Fibroblast of lung (primary cell): ENCODE data around the gene CHN1. TPM values are rescaled to one million over a fixed set of nuclear protein-coding genes. Genes with fewer than 3 reads are reported as not detected.
A peak's percentile ranks its signal among the peaks of the same experiment; 100 is the strongest.

Experiments used
- DNase-seq, 2 donors: peaks; one replicate each; pipeline versions ENCODE4 v3.0.0 to v3.0.0-alpha.2; 2010; ENCODE audit warnings: low read depth in 2 of 2
- H2AFZ ChIP-seq: 2 replicates; pipeline ENCODE4 v1.5.1; 2012; ENCODE audit warnings: low read length, control low read depth, inconsistent platforms
- H3K27ac ChIP-seq: 2 replicates; pipeline ENCODE4 v1.5.1; 2011; ENCODE audit warnings: low read length, control low read depth; ENCODE audit not compliant: insufficient read depth
- H3K27me3 ChIP-seq: 2 replicates; pipeline ENCODE4 v1.5.1; 2011; ENCODE audit warnings: mild to moderate bottlenecking, low read length; ENCODE audit not compliant: control insufficient read depth, insufficient read depth
- H3K36me3 ChIP-seq: 2 replicates; pipeline ENCODE4 v1.5.1; 2011; ENCODE audit warnings: low read length; ENCODE audit not compliant: control insufficient read depth, insufficient read depth
- H3K4me1 ChIP-seq: 2 replicates; pipeline ENCODE4 v1.5.1; 2011; ENCODE audit warnings: low read length; ENCODE audit not compliant: control insufficient read depth, insufficient read depth; ENCODE audit errors: extremely low read depth
- H3K4me2 ChIP-seq: 2 replicates; pipeline ENCODE4 v1.5.1; 2011; ENCODE audit warnings: low read length, control low read depth; ENCODE audit not compliant: insufficient read depth; ENCODE audit errors: extremely low read depth
- H3K4me3 ChIP-seq, 4 experiments: fragments of 200-600 bp in 1 of 4; sonication (generic) in 1 of 4; replicated peaks in 1 of 4; 2 replicates each; pipeline ENCODE4 v1.5.1; 2011 to 2016; ENCODE audit warnings: low read length in 4 of 4, low read depth in 3 of 4, mild to moderate bottlenecking in 3 of 4, control low read depth in 2 of 4, inconsistent platforms in 1 of 4, mixed read lengths in 1 of 4; ENCODE audit not compliant: insufficient read depth in 1 of 4; ENCODE audit errors: control extremely low read depth in 1 of 4
- H3K79me2 ChIP-seq: 2 replicates; pipeline ENCODE4 v1.5.1; 2012; ENCODE audit warnings: mild to moderate bottlenecking, low read length, inconsistent platforms; ENCODE audit not compliant: control insufficient read depth, insufficient read depth
- H3K9ac ChIP-seq: 2 replicates; pipeline ENCODE4 v1.5.1; 2011; ENCODE audit warnings: mild to moderate bottlenecking, low read length, control low read depth; ENCODE audit not compliant: insufficient read depth
- H3K9me3 ChIP-seq: 2 replicates; pipeline ENCODE4 v1.5.1; 2012; ENCODE audit warnings: low read depth, low read length; ENCODE audit not compliant: control insufficient read depth, insufficient read depth
- H4K20me1 ChIP-seq: 2 replicates; pipeline ENCODE4 v1.5.1; 2011; ENCODE audit warnings: low read length; ENCODE audit not compliant: control insufficient read depth, insufficient read depth; ENCODE audit errors: extremely low read depth
- EZH2 ChIP-seq: IDR thresholded peaks from 2 replicates; pipeline ENCODE4 v1.5.1; 2012; ENCODE audit warnings: low read length, control low read depth, mild to moderate bottlenecking; ENCODE audit errors: missing control alignments
- polyA plus RNA-seq, 2 donors: library from polyadenylated mRNA; depleted of rRNA in 1 of 2; stranded (reverse) in 1 of 2; unstranded in 1 of 2; fragments of >200 nt; gene quantifications; 2 replicates each; pipeline ENCODE4 v1.2.1, GENCODE V29; 2011 to 2012; ENCODE audit warnings: missing spikeins in 1 of 2
- total RNA-seq: library from RNA; depleted of rRNA; stranded (reverse); fragments of >200 nt; gene quantifications from 2 replicates; pipeline ENCODE4 v1.2.1, GENCODE V29; 2014
- TF ChIP-seq, protein P1 (sequence below), 2 donors: IDR thresholded peaks in 1 of 2; conservative IDR thresholded peaks in 1 of 2; 1 replicate in 1 of 2; 2 replicates in 1 of 2; pipeline ENCODE4 v1.5.1; 2011 to 2012; ENCODE audit warnings: low read length in 2 of 2, control low read depth in 1 of 2, inconsistent platforms in 1 of 2, low read depth in 1 of 2, mild to moderate bottlenecking in 1 of 2

The CHN1 gene
- total and polyA plus RNA-seq, 2 donors (not counting 1 experiment from before 2014, with no cell fraction given), result 203 to 904 TPM

- no peak overlapping the region for H3K27ac ChIP-seq
- H3K4me2 ChIP-seq, result no peak overlapping the region
Observed at GRCh38 chr2:175002547-175003274, 2.5 kb downstream of the CHN1 start.

GRCh38 chr2:175001566-175001965 lies 3.6 kb downstream of the CHN1 start:
- Histone ChIP-seq H3K27ac (no peak overlapping the region), H3K79me2 (peaks cover 3% of the 10 kb centered on the region)

More at GRCh38 chr2:175002547-175003274, 2.5 kb downstream of the CHN1 start:
- Histone ChIP-seq H3K27me3 (no peaks in the 10 kb centered on the region), H3K9ac (no peak overlapping the region), H3K79me2 (no peaks in the 10 kb centered on the region), H3K4me1 (peaks cover 3% of the 10 kb centered on the region), H3K36me3 (no peaks in the 10 kb centered on the region), H3K4me3 (no peak overlapping the region), H4K20me1 (no peaks in the 10 kb centered on the region), H3K9me3 (no peaks in the 10 kb centered on the region), H2AFZ (no peak overlapping the region)
- peak in 1 of 2 donors; percentile 49 for DNase-seq
- TF ChIP-seq, protein P1, sequence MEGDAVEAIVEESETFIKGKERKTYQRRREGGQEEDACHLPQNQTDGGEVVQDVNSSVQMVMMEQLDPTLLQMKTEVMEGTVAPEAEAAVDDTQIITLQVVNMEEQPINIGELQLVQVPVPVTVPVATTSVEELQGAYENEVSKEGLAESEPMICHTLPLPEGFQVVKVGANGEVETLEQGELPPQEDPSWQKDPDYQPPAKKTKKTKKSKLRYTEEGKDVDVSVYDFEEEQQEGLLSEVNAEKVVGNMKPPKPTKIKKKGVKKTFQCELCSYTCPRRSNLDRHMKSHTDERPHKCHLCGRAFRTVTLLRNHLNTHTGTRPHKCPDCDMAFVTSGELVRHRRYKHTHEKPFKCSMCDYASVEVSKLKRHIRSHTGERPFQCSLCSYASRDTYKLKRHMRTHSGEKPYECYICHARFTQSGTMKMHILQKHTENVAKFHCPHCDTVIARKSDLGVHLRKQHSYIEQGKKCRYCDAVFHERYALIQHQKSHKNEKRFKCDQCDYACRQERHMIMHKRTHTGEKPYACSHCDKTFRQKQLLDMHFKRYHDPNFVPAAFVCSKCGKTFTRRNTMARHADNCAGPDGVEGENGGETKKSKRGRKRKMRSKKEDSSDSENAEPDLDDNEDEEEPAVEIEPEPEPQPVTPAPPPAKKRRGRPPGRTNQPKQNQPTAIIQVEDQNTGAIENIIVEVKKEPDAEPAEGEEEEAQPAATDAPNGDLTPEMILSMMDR (conservative IDR thresholded peaks at IDR 0.05 in 1 of 2, IDR thresholded peaks at IDR 0.05 in 1 of 2; ENCODE audit: low read depth in 1 of 2, low read length in 2 of 2), result no peak
- no peak for TF ChIP-seq EZH2

DNA sequence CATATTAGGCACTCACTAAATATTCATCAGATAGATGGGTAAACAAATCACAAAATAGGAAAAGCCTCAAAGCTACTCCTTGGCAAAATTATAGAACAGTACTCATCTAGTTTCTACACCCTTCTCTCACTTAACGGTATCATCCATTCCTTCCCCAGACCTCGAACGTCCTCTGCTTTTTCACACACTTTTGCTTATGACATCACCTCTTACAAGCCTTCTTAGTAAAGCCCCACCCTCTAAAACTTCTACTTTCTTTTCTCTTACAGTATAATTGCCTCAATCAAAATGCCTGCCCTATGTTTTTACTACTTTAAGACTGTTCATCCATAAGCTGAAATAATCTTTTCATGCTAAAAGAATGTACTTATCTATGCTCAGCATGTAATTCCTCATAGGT lies 8.1 kb downstream of the CHN1 start:
- Histone ChIP-seq H3K9me3 (no peaks in the 10 kb centered on the region), H3K27me3 (no peaks in the 10 kb centered on the region), H4K20me1 (no peaks in the 10 kb centered on the region), H2AFZ (no peak overlapping the region), H3K4me3 (no peak overlapping the region), H3K36me3 (no peaks in the 10 kb centered on the region), H3K27ac (no peak overlapping the region), H3K9ac (no peak overlapping the region), H3K79me2 (peaks cover 4% of the 10 kb centered on the region), H3K4me2 (no peak overlapping the region), H3K4me1 (peaks cover 4% of the 10 kb centered on the region)
- TF ChIP-seq EZH2, result no peak
- TF ChIP-seq, protein P1 (conservative IDR thresholded peaks at IDR 0.05 in 1 of 2, IDR thresholded peaks at IDR 0.05 in 1 of 2; ENCODE audit: low read depth in 1 of 2, low read length in 2 of 2), result no peak
- peak; percentile 18 to 36 for DNase-seq

More at GRCh38 chr2:175001566-175001965, 3.6 kb downstream of the CHN1 start:
- H3K9ac ChIP-seq, result no peak overlapping the region
- no peak overlapping the region for H2AFZ ChIP-seq
- no peak overlapping the region for H3K4me2 ChIP-seq
- no peak overlapping the region for H3K4me3 ChIP-seq
- TF ChIP-seq, protein P1 (conservative IDR thresholded peaks at IDR 0.05 in 1 of 2, IDR thresholded peaks at IDR 0.05 in 1 of 2; ENCODE audit: low read depth in 1 of 2, low read length in 2 of 2), result no peak
- TF ChIP-seq EZH2, result no peak
- DNase-seq, result no peak
- H3K36me3 ChIP-seq, result no peaks in the 10 kb centered on the region
- no peaks in the 10 kb centered on the region for H3K9me3 ChIP-seq
- H4K20me1 ChIP-seq, result no peaks in the 10 kb centered on the region
- no peaks in the 10 kb centered on the region for H3K27me3 ChIP-seq
- peaks cover 4% of the 10 kb centered on the region for H3K4me1 ChIP-seq
